HG02885 (cell line): ENCODE measurements around the gene FZD4.
"Not testable (repeated sequence)": the region's sequence is repeated elsewhere in the genome, so short reads cannot be mapped to it uniquely, and the experiment has no call there.

Experiments used
- ATAC-seq: cut with Tn5 transposase; IDR thresholded peaks from one replicate; pipeline ENCODE4 v1.9.1; 2021; ENCODE audit warnings: mild to moderate bottlenecking; ENCODE audit not compliant: unreplicated experiment, poor library complexity

Gene FZD4

DNA sequence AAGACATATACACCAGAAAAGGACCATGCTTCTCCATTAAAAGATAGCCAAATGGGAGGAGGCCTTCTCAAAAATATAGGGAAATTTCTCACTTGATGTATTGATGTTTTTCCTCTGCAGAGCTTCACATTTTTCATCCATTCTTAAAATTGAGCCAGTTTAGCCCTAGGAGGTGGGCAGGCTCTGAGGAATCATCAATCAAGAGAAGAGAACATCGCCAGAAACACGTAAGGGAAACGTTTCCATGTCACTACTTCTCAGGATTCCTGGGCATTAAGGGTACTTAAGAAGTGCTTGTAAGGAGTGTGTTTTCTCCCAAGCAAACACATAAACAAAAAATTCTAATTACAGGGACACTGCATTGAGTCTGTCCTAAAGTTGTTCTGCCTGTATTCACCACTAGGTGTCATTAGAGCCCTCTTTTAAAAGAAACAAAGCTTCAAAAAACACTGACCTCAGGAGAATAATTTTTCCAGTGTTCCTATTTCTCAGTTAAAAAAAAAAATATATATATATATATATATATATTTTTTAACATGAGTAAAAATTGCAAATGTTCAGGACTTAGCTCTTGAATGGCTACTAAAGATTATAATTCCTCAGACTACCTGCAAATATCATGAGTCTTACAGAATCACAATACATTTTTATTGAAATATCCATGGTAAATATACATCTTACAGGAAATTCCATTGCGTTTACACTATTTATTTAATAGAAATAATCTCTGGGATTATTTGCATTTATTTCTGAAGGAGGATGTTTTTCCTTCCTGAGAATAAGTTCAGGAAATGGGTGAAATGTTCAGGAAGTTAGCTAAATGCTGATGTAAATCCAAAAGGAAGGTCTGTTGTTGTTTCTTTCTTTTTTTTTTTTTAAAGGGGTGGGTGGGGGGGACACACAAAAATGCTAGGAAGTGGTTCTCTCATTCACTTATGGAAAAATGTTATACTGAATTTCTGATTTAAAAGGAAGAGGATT lies 16.0 kb downstream of the FZD4 start:
- ATAC-seq = peak; percentile 75

DNA sequence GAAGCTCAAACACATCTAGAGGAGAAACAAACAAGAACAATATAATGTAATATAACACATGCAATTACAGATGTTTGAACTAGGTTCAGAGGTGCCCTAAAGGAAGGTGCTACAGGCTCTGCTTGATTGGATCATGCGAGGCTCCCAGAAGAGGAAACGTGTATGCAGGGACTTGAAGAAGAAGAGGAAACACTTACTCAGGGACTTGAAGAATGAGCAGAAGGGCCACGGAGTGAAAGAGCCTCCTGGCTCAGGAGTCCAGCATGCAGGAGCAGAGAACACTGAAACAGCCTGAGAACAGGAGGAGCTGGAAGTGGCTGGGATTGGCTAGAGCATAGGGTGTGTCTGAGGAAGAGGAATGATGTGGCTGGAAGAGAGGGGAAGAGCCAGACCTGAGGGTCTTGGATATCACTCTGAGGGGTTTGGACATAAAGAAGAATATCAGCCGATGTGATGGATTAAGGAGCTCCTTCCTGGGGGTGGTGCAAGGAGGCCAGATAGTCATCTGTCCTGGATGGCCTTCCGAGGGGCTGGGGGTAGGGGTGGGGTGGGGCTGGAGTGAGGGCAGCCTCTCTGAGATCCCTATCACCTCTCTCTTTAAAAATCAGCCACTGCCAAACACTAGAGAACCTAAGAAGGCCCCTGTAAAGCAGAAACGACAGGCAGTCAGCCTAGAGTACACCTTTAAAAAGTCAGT lies 16.8 kb downstream of the FZD4 start:
- peak; percentile 14 for ATAC-seq

DNA sequence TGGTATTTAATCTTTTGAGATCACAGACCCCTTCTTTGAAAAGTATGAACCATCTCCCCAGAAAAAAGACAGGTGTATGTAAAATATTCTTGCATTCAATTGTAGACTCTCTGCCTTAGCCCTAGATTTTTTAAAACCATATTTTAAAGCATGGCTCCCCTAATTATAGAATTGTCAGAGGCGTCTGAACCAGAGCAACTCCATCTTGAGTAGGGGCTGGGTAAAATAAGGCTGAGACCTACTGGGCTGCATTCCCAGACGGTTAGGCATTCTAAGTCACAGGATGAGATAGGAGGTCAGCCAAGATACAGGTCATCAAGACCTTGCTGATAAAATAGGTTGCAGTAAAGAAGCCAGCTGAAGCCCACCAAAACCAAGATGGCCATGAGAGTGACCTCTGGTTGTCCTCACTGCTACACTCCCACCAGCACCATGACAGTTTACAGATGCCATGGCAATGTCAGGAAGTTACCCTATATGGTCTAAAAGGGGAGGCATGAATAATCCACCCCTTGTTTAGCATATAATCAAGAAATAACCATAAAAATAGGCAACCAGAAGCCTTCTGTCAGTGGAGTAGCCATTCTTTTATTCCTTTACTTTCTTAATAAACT lies 17.9 kb downstream of the FZD4 start:
- ATAC-seq = not testable (repeated sequence)

DNA sequence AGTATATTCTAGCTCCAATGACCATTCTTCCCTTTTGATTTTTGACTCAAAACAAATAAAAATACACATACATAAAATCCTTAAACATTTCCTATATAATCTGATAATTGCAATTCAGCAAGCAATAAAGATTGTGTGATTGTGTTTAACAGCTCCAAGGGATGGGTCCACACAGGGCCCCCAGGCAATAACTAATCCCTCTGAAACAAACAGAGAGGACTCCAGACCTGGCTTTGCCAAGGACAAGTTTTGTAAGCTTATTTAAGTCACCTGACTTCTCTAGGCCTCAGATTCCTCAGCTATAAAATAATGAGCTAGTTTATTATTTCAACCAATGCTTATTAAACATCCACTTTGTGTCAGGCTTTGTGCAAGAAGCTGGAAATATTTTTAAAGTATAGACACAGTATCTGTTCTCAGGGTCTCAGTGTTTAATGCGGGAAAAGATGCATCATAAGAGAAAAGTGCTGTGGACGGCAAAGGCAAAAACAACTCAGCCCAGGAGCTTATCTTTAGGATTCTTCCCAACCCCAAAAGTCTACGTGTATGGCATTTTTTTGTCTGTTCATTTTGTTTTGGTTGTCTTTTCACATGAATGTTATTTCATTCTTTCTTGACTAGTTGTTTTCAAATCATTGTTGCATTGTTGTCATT lies 20.1 kb downstream of the FZD4 start:
- no peak for ATAC-seq

DNA sequence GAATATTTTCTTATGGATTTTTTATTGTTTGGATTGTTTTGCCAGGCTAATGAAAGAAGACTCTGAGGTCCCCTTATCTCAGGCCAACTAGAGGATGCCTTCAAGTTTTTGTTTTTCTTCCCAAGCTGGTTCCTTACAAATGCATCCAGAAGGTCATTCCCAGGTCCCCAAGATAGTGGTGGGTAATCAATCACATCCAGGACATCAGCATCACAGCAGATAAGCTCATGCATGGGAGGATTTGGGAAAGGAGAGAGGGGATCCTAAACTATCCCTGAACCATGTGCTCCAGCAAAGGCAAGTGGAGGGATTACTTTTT lies 20.7 kb downstream of the FZD4 start:
- no peak for ATAC-seq

DNA sequence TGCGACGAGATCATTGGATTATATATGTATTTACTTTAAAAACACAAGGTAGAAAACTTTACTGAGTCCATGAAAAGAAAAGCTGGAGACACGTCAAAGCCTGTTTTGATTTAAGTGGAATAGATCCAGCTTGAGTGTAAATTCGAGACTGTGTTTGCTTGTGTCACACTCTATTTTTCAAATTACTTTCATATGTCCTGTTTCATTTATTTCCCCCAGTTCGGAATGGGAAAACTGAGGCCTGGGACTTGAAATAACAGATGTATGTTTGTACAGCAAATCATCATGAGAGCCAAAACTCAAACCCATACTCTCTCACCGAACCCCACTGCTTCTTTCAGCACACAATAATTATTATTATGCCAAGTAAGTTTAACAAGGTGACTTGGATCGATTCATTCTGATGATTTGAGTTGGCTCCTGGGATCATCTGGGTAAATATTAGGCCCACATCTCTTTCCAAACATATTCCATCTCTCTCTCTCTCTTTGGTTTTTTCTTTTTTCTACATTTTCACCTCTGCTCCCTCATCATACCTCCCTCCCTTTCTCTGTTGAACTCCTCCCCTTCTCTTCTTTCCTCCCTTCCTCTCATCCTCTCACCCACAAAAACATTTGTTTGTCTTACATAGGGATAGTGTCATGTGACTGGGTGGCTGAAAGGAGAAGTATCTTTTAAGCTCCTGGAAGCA lies 21.2 kb downstream of the FZD4 start:
- no peak for ATAC-seq

DNA sequence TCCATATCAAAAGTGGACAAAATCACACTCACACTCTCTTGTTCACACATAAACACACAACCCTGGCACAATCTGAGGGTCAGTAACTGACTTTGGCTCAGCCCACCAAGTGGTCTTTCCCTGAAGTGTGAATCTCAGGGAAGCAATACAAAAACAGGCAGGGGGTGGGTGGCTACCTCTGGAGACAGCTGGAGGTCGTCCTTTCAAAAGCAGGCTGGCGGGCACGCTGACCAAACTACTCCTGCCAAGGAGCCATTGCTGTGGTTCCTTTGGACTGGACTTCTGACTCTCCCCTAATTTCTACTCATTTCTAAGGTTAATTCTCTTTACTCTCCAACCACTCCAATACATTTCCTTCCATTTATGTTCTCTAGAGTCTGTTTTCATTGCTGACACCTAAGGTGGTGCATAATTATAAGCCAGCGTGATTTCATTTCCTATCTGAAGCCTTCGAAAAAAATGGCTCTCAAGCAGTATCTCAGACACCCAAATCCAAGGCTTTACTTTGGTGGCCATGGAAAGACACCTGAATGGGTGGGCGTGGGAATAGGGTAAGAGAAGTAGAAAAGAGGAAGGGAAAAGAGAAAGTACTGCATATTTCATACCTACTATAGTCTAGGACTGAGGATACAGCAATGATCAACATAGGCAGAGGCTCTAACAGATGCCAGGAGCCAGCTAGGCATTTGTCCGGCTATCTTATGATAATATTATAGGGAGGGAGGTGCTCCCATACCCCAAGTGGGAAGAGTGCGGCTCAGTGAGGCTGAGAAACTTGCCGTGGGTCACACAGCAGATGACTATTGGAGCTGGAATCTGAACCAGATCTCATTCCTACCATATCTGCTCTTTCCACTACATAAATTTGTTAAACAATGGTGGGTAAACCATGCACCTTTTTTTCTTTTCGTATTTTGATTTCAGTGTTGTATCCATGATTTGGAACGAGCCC lies 22.0 kb downstream of the FZD4 start:
- no peak for ATAC-seq

DNA sequence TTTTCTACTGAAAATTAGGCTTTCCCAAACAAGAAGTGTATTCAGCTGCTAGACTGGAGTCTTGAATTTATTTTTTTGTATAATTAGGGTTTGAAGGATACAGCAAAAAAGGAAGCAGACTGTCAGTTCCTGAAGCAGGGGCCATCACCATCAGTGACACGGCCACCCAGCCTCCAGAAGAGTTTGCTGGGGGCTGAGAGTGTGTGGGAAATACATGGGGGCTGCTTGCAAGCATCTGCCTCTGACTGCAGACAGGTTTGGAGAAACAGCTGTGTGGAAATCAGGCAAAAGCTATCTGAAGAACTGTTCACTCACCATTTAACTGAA lies 23.0 kb downstream of the FZD4 start:
- no peak for ATAC-seq

DNA sequence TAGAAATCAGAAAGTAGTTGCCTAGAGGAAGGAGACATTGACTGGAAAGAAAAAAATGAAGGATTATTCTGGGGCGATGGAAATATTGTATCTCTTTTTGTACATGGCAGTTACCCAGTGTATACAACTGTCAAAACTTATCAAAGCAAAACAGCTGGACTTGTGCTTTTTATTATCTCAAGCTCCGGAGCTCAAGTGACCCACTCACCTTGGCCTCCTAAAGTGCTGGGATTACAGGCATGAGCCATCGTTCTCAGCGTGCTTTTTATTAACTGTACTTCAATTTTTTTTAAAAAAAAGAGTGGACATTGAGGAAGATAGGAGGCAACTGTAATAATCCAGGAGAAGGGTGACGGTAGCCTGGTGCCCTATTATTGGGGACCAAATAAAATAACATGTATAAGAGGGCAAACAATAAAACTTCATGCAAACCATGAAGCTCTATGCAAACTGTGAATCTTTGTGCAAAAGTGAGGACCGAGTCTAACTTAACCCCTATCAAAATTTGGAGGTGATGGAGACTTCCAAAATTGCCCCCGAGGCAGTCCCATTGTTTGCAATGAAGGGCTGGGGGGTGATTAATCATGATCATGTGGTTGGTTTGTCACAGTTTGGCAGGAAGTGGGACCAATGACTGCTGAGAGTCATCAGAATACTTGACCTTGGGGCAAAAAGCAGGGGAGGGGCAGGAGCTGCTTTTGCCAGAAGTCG lies 23.5 kb downstream of the FZD4 start:
- no peak for ATAC-seq

DNA sequence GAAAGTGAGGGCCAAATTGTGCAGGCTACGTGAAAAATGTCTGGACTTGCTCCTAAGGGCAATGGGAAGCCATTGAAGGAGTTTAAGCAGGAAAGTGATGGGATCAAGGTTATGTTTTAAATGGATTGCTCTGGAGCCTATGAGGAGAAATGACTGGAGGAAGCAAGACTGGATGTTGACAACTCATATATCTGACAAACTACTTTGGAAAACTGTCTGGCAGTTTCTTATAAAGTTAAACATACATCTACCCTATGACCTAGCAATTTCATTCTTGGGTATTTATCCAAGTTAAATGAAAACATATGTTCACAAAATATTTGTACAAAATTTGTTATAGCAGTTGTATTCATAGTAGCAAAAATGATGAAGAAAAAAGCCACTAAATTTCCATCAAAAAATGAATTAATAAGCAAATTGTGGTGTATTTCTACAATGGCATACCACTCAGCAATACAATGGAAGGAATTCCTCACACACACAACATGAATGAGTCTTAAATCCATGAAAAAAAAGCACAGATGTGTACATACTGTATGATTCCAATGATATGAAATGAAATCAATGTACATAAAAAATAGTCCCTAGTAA lies 24.1 kb downstream of the FZD4 start:
- ATAC-seq = no peak

DNA sequence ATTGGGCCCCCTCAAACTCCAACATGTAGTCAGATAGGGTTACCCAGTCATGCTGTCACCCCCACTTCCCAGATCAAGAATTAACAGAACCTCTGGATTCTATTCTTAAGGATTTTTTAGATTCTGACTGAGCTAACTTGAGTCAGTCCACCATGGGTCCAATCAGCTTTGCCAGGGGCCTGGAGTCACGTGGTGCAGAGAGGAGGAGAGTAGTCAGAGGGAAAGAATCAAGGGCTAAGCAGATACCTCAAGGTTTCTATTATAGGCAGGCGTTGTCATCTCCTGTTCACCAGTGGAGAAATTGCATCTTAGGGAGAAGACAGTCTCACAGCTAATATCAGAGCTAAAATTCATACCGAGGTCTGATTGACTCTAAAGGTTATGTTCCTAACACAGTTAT lies 28.2 kb downstream of the FZD4 start:
- no peak for ATAC-seq

DNA sequence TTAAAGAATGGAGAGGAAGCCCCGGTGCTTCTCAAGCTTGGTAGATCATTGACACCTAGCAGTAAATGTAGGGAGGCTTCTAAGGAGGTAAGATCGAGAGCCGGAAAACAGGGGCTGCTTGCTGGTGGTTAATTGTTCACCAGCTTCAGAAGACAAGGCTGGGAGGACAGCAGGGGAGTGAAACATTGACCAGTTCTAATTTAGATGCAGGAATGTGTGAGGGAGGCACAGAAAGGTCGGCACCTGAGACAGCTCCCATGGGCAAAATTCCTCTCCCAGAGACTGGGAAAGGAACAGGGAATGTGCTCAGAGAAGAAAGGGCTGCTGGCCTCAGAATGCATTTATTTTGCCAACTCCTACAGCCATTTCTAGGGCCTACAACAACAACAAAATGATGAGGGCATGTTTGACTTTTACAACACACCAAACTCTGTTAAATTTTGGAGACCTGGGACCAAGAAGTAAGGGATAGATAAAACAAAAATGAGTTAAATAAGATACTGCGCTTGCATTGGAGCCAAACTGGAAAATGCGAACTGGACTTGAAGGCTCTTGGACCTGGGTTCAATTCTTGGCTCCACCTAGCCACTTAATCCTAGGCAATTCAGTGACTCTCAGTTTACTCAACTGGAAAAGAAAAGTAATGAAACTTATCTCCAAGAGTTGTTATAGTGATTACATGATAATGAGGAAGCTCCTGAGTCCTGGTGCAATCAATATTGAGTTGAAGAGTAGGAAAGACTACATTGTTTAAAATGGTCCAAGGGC lies 31.0 kb downstream of the FZD4 start:
- no peak for ATAC-seq

DNA sequence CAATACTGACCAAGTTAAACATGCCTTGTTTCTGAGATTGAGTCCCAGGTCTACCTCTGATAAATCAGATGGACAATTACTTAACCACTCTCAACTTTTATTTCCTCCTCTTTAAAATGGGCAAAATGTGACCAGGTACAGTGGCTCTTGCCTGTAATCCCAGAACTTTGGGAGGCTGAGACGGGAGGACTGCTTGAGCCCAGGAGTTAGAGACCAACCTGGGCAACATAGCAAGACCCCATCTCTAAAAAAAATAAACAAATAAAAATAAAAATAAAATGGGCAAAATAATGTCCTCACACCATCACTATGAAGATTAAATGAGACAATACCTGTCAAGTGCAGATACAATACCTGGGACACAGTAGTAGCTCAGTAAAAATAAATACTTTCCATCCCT lies 33.0 kb downstream of the FZD4 start:
- ATAC-seq = no peak

DNA sequence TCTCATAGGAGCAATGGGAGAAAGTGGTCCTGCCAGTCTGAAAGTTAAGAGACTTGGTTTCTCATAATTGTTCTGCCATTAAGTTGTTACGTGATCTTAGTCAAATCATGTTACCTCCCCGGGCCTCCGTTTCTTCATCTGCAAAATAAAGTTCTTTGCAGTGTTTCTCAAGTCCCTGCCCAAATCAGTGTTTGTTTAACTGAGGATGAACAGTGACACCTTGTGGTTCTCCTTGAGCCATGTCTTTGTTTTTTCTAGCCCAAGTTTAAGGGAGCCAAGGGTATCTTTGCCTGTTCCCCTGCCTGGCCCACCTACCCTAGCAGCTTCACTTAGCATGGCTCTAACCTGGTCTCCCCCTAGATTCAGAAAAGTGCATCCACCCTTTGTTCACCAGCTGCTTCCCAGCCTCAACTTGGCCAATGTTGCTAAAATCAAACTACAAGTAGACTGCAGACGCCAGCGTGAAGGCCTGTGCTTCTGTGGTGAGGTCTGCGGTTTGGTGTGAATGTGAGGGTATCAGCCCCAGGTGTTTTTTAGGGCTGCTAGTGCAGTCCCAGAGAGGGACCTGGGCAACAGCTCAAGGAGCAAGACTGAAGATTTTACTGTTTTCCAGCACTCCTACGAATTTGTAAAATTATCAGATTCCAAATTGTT lies 35.5 kb downstream of the FZD4 start:
- peak; percentile 53 for ATAC-seq

DNA sequence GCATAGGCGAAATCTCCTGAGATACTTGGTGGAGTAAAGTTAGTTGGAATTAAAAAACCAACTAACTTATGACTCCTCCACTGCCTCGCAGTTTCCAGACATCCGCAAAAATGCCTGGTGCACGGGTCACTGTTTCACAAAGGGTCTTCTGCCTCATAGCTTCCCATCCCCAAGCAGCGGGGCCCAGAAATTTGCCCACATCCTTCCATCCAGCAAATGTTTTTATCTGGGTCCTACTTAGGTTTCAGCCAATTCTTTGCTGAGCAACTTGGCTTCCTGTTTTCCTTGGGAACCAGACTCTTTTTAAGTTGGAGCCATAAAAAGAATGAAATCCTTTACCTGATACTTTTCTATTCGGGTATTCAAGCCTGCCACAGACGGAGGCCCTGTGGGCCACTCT lies 36.2 kb downstream of the FZD4 start:
- no peak for ATAC-seq

DNA sequence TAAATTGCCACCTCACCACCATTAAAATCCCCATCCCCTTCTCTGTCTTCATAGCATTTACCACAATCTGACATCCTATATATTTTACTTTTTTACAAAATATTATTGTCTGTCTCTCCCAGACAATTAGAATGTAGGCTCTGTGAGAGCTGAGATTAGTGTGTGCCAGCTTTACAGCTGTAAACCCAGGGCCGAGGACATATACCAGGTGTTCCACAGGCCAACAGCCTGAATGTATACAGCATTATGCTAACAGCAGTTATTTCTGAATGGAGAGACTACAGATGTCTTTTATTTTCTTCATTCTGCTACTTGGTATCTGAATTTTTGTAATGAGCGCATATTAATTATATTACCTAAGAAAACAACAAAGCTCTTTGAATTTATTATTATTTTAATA lies 36.7 kb downstream of the FZD4 start:
- no peak for ATAC-seq

DNA sequence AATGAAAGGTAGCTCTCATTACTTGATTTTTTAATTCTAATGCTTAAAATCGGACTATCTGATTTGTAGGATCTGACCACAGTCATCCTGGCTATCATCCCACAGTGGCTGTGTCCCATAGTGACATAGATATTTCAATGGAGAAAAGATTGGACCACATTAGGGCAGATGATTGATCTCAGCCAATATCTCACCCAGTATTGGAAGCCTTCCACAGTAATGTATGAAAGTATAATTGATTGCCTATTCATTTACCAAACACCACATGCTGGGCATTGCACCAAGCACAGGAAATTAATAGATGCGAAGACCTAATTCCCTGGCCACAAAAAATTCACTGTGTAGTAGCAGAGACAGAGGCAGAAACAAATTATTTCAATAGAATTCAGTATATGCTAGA lies 37.6 kb downstream of the FZD4 start:
- ATAC-seq = no peak
